Measurements from ENCODE around the gene OSBPL10.

The OSBPL10 gene

GRCh38 chr3:31848911-31849310 is 132.2 kb downstream of the OSBPL10 start:
- H3K4me3 ChIP-seq (ENCODE audit: low read depth, low read length): no peak overlapping the region
- no peak for TF ChIP-seq CTCF (IDR thresholded peaks at IDR 0.05; ENCODE audit: low read depth, low read length)

- no peak overlapping the region for H3K4me3 ChIP-seq (ENCODE audit: low read depth, low read length)
- TF ChIP-seq CTCF (IDR thresholded peaks at IDR 0.05; ENCODE audit: low read depth, low read length): no peak
Measured at GRCh38 chr3:31848163-31848818, 132.8 kb downstream of the OSBPL10 start.

GRCh38 chr3:31847760-31848159 is 133.3 kb downstream of the OSBPL10 start:
- no peak for TF ChIP-seq CTCF (IDR thresholded peaks at IDR 0.05; ENCODE audit: low read depth, low read length)
- H3K4me3 ChIP-seq (ENCODE audit: low read depth, low read length): no peak overlapping the region

GRCh38 chr3:31841515-31841914 is 139.5 kb downstream of the OSBPL10 start:
- no peak overlapping the region for H3K4me3 ChIP-seq (ENCODE audit: low read depth, low read length)
- TF ChIP-seq CTCF (IDR thresholded peaks at IDR 0.05; ENCODE audit: low read depth, low read length): no peak

- no peak overlapping the region for H3K4me3 ChIP-seq (ENCODE audit: low read depth, low read length)
- TF ChIP-seq CTCF (IDR thresholded peaks at IDR 0.05; ENCODE audit: low read depth, low read length): no peak
Measured at GRCh38 chr3:31840252-31840651, 140.8 kb downstream of the OSBPL10 start.

GRCh38 chr3:31839144-31839917 is 141.7 kb downstream of the OSBPL10 start:
- H3K4me3 ChIP-seq (ENCODE audit: low read depth, low read length): no peak overlapping the region
- no peak for TF ChIP-seq CTCF (IDR thresholded peaks at IDR 0.05; ENCODE audit: low read depth, low read length)
